Glutamatergic neuron (in vitro differentiated cells): Measurements from ENCODE around the gene ZNF280C. TPM values are rescaled to one million over a fixed set of nuclear protein-coding genes. Genes with fewer than 3 reads are reported as not detected.

Experiments
- DNase-seq: peaks from one replicate; pipeline ENCODE4 v3.0.0; 2022
- H3K27ac Mint-ChIP-seq: one replicate; pipeline ENCODE4 v1.8.0; 2020; ENCODE audit warnings: mild to moderate bottlenecking, mixed read lengths, inconsistent platforms; ENCODE audit not compliant: unreplicated experiment
- H3K27me3 Mint-ChIP-seq: one replicate; pipeline ENCODE4 v1.8.0; 2020; ENCODE audit warnings: mild to moderate bottlenecking, moderate library complexity, mixed read lengths, inconsistent platforms; ENCODE audit not compliant: unreplicated experiment
- H3K36me3 Mint-ChIP-seq: one replicate; pipeline ENCODE4 v1.8.0; 2020; ENCODE audit warnings: mild to moderate bottlenecking, mixed read lengths, inconsistent platforms; ENCODE audit not compliant: unreplicated experiment
- H3K4me1 Mint-ChIP-seq: one replicate; pipeline ENCODE4 v1.8.0; 2020; ENCODE audit warnings: mild to moderate bottlenecking, low read depth, mixed read lengths, inconsistent platforms; ENCODE audit not compliant: unreplicated experiment
- H3K4me3 Mint-ChIP-seq: one replicate; pipeline ENCODE4 v1.8.0; 2020; ENCODE audit warnings: mild to moderate bottlenecking, mixed read lengths, inconsistent platforms; ENCODE audit not compliant: unreplicated experiment
- H3K9me3 Mint-ChIP-seq: one replicate; pipeline ENCODE4 v1.8.0; 2020; ENCODE audit warnings: mild to moderate bottlenecking, moderate library complexity, mixed read lengths, inconsistent platforms; ENCODE audit not compliant: unreplicated experiment
- total RNA-seq: library from RNA; stranded (reverse); fragmentation: NEBNext Ultra II Directional; extraction: Animal tissue kit (Norgen Biotek cat#: 25700); gene quantifications from one replicate; pipeline ENCODE4 v1.2.1, GENCODE V29; 2021; ENCODE audit not compliant: unreplicated experiment
- TF ChIP-seq, protein P1 (sequence below): fragments of 200-600 bp; sonication (generic); IDR thresholded peaks from one replicate; pipeline ENCODE4 v1.5.0; 2021; ENCODE audit not compliant: partially characterized antibody, unreplicated experiment

ZNF280C gene
- total RNA-seq, 1 donor from 2014 or later, result 13.0 TPM

DNA sequence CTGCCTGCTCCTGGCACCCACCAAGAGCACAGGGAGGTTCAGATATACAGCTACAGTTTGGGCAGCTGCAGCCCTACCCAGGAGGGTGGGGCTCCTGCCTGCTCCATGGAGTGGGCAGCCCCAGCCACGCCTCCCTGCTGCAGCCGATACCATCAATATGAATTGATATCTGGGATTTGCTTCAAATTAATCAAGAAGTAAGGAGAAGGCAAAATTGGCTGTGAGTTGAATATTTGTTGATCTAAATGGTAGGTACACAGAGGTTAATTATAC is 31.2 kb upstream of the ZNF280C start:
- Mint-ChIP-seq H3K27ac (no peak overlapping the region), H3K36me3 (no peaks in the 10 kb centered on the region), H3K4me3 (no peak overlapping the region), H3K27me3 (no peaks in the 10 kb centered on the region), H3K4me1 (peaks cover 3% of the 10 kb centered on the region), H3K9me3 (peaks cover 1% of the 10 kb centered on the region)
- TF ChIP-seq, protein P1, sequence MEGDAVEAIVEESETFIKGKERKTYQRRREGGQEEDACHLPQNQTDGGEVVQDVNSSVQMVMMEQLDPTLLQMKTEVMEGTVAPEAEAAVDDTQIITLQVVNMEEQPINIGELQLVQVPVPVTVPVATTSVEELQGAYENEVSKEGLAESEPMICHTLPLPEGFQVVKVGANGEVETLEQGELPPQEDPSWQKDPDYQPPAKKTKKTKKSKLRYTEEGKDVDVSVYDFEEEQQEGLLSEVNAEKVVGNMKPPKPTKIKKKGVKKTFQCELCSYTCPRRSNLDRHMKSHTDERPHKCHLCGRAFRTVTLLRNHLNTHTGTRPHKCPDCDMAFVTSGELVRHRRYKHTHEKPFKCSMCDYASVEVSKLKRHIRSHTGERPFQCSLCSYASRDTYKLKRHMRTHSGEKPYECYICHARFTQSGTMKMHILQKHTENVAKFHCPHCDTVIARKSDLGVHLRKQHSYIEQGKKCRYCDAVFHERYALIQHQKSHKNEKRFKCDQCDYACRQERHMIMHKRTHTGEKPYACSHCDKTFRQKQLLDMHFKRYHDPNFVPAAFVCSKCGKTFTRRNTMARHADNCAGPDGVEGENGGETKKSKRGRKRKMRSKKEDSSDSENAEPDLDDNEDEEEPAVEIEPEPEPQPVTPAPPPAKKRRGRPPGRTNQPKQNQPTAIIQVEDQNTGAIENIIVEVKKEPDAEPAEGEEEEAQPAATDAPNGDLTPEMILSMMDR, result no peak
- no peak for DNase-seq

DNA sequence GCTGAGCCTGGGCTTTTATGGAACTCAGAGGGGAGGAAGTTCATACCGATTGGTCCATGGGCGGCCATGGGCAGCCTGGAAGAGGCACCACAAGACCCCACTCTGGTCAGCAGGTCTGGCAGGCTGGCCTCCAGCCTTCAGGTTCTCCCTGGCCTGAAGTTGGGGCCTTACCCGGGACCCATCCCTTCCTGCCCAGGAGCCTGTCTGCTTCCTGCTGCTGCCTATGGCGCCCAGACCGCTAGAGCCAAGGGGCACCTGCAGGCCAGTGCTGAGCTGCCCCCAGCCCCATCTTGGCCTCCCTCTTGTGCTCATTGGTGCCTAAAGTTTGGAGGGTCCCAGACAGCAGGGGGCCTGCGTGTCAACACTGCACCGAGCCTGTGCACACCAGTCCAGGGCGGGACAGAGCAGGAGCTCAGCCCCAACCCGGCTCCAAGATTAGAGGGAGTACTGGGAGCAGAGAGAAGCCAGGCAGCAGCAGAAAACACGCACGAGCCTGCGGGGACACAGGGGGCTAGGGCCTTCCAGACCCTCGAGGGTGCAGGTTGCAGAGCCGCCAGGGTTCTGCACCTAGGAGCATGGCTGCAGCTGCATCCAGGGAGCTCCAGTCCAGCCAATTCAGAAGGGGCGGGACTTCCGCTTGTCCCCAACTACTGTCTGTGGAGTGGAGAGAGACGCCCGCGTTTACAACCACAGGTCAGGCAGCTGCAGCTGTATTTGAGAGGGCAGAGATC is 30.7 kb upstream of the ZNF280C start:
- no peak overlapping the region for H3K27ac Mint-ChIP-seq
- no peak for DNase-seq
- no peaks in the 10 kb centered on the region for H3K36me3 Mint-ChIP-seq
- no peaks in the 10 kb centered on the region for H3K27me3 Mint-ChIP-seq
- peaks cover 1% of the 10 kb centered on the region for H3K9me3 Mint-ChIP-seq
- TF ChIP-seq, protein P1, result no peak
- no peak overlapping the region for H3K4me3 Mint-ChIP-seq
- peaks cover 3% of the 10 kb centered on the region for H3K4me1 Mint-ChIP-seq

DNA sequence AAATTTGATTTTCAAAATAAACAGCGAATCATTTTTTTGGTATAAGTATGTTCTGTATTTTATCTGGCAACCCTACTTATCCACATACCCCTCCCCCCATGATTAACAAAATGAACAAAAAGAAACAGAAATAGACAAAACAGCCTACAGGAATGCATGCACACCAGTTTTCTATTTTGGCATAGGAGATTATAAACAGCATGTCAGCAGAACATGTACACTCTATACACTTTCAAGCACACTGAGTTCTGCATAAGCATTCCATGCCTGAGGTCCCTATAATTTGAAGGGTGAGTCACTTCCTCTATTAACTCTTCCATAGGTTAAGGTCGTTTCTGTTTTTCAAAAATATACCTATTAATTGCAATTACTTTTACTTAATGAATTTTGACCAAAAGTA is 28.0 kb upstream of the ZNF280C start:
- TF ChIP-seq, protein P1, result no peak
- no peak overlapping the region for H3K27ac Mint-ChIP-seq
- H3K36me3 Mint-ChIP-seq, result no peaks in the 10 kb centered on the region
- peaks cover 1% of the 10 kb centered on the region for H3K9me3 Mint-ChIP-seq
- H3K27me3 Mint-ChIP-seq, result no peaks in the 10 kb centered on the region
- DNase-seq, result no peak
- peaks cover 5% of the 10 kb centered on the region for H3K4me1 Mint-ChIP-seq
- no peak overlapping the region for H3K4me3 Mint-ChIP-seq

DNA sequence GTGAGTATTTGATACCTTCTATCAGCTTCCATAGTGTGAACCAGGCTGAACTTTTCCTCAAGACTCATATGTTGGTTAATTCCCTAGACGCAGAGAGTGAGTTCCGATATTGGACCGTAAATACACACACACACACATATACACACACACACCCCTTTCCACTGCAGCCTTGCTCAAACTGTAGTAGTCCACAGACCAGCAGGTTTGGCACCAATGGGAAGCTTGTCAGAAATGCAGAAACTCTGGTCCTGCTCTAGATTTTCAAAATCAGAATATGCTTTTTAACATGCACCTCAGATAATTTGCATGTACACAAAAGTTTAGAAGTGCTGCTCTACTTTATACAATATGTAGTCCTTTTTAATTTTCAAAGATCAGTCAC is 27.6 kb upstream of the ZNF280C start:
- TF ChIP-seq, protein P1, result no peak
- Mint-ChIP-seq H3K27ac (no peak overlapping the region), H3K9me3 (peaks cover 1% of the 10 kb centered on the region), H3K27me3 (no peaks in the 10 kb centered on the region), H3K36me3 (no peaks in the 10 kb centered on the region), H3K4me3 (no peak overlapping the region), H3K4me1 (peaks cover 5% of the 10 kb centered on the region)
- no peak for DNase-seq

- H3K36me3 Mint-ChIP-seq, result no peaks in the 10 kb centered on the region
- H3K4me1 Mint-ChIP-seq, result peaks cover 5% of the 10 kb centered on the region
- TF ChIP-seq, protein P1, result no peak
- peaks cover 1% of the 10 kb centered on the region for H3K9me3 Mint-ChIP-seq
- H3K27me3 Mint-ChIP-seq, result no peaks in the 10 kb centered on the region
- DNase-seq, result no peak
- no peak overlapping the region for H3K4me3 Mint-ChIP-seq
- no peak overlapping the region for H3K27ac Mint-ChIP-seq
Observed at GRCh38 chrX:130295519-130296296, 27.0 kb upstream of the ZNF280C start.
